ENCODE measurements around the gene MECP2.

The MECP2 gene

GRCh38 chrX:154040863-154041262 is 56.7 kb downstream of the MECP2 start:
- Histone ChIP-seq H3K27ac (ENCODE audit: low read length) (no peak overlapping the region), H3K36me3 (ENCODE audit: insufficient read depth, low read depth, low read length) (no peaks in the 10 kb centered on the region; the same call in 1 of the 2 replicates), H3K27me3 (ENCODE audit: insufficient read depth, low read length) (no peaks in the 10 kb centered on the region), H3K9ac (ENCODE audit: low read depth, low read length) (peak overlapping the region; percentile 41; the same call in 1 of the 2 replicates), H3K4me1 (ENCODE audit: insufficient read depth, low read length) (peaks cover 12% of the 10 kb centered on the region), H3K4me3 (ENCODE audit: low read length) (no peak overlapping the region), H3K9me3 (ENCODE audit: insufficient read depth, low read depth, low read length) (no peaks in the 10 kb centered on the region)

DNA sequence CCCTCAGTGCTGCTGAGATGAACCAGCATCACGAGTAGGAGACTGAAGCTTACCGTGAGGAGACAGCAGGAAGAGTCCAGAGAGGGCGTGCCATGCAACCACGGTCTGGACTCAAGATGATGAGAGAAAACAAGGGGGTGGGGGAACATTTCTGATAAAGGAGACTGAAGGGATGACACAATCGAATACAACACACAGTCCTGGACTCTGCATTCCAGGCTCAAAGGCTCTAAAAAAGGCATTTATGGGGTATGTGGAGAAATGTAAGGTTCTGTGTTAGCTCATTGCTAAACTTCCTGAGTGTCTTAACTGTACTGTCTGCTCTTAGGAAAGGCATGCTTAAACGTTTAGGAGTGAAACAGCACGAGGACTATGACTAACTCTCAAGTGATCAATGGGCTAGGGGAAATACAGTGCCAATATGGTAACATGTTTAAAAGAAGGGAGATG is 57.2 kb downstream of the MECP2 start:
- H3K4me1 ChIP-seq (ENCODE audit: insufficient read depth, low read length), result peaks cover 12% of the 10 kb centered on the region

GRCh38 chrX:154039577-154039976 is 57.9 kb downstream of the MECP2 start:
- H3K4me1 ChIP-seq (ENCODE audit: insufficient read depth, low read length), result peaks cover 16% of the 10 kb centered on the region
- H3K27ac ChIP-seq (ENCODE audit: low read length), result no peak overlapping the region
- H3K9me3 ChIP-seq (ENCODE audit: insufficient read depth, low read depth, low read length), result no peaks in the 10 kb centered on the region
- H3K4me3 ChIP-seq (ENCODE audit: low read length), result no peak overlapping the region
- H3K27me3 ChIP-seq (ENCODE audit: insufficient read depth, low read length), result no peaks in the 10 kb centered on the region
- H3K9ac ChIP-seq (ENCODE audit: low read depth, low read length), result no peak overlapping the region
- H3K36me3 ChIP-seq (ENCODE audit: insufficient read depth, low read depth, low read length), result no peaks in the 10 kb centered on the region; the same call in 1 of the 2 replicates

More for the DNA sequence above, 57.2 kb downstream of the MECP2 start:
- no peak overlapping the region for H3K9ac ChIP-seq (ENCODE audit: low read depth, low read length)
- H3K27ac ChIP-seq (ENCODE audit: low read length), result no peak overlapping the region
- no peaks in the 10 kb centered on the region for H3K27me3 ChIP-seq (ENCODE audit: insufficient read depth, low read length)
- no peaks in the 10 kb centered on the region; the same call in 1 of the 2 replicates for H3K36me3 ChIP-seq (ENCODE audit: insufficient read depth, low read depth, low read length)
- no peaks in the 10 kb centered on the region for H3K9me3 ChIP-seq (ENCODE audit: insufficient read depth, low read depth, low read length)
- no peak overlapping the region for H3K4me3 ChIP-seq (ENCODE audit: low read length)

DNA sequence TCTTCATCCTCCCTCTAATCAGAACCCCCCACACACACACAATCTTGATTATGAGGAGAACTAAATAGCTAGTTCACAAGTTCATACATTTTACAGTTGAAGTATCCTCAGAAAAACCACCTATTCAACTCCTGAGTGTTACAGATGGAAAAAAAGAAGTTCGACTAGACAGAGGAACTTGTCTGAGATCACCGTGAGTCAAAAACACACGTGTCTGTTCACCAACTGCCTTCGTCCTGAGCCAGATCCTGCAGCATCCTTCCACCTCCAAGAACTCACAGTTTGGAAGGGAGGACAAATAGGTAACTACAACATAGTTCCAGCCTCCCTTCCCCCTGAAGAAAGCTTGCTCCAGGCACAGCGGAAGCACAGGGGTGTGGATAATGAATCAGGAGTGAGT is 58.9 kb downstream of the MECP2 start:
- Histone ChIP-seq H3K4me1 (ENCODE audit: insufficient read depth, low read length) (peaks cover 16% of the 10 kb centered on the region), H3K27ac (ENCODE audit: low read length) (no peak overlapping the region), H3K9me3 (ENCODE audit: insufficient read depth, low read depth, low read length) (no peaks in the 10 kb centered on the region)

DNA sequence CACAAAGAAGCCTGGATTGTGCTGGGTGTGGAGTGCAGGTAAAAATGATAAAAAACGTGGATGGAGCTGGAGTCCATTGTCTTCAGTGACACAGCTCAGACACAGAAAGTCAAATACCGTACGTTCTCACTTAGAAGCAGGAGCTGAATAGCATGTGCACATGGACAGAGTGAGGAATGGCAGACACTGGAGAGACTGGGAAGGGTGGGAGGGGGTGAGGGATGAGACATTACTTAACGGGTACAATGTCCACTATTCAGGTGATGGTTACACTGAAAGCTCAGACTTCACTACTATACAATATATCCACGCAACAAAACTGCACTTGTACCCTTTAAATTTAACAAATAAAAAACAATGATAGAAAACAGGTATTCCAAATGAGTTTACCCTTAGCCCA is 59.8 kb downstream of the MECP2 start:
- H3K4me1 ChIP-seq (ENCODE audit: insufficient read depth, low read length), result peaks cover 23% of the 10 kb centered on the region
- H3K9ac ChIP-seq (ENCODE audit: low read depth, low read length), result no peak overlapping the region
- H3K36me3 ChIP-seq (ENCODE audit: insufficient read depth, low read depth, low read length), result no peaks in the 10 kb centered on the region; the same call in 1 of the 2 replicates
- H3K27ac ChIP-seq (ENCODE audit: low read length), result no peak overlapping the region
- H3K4me3 ChIP-seq (ENCODE audit: low read length), result no peak overlapping the region
- H3K9me3 ChIP-seq (ENCODE audit: insufficient read depth, low read depth, low read length), result no peaks in the 10 kb centered on the region
- no peaks in the 10 kb centered on the region for H3K27me3 ChIP-seq (ENCODE audit: insufficient read depth, low read length)

More for the DNA sequence above, 58.9 kb downstream of the MECP2 start:
- H3K4me3 ChIP-seq (ENCODE audit: low read length), result no peak overlapping the region
- no peaks in the 10 kb centered on the region; the same call in 1 of the 2 replicates for H3K36me3 ChIP-seq (ENCODE audit: insufficient read depth, low read depth, low read length)
- no peaks in the 10 kb centered on the region for H3K27me3 ChIP-seq (ENCODE audit: insufficient read depth, low read length)
- H3K9ac ChIP-seq (ENCODE audit: low read depth, low read length), result no peak overlapping the region

DNA sequence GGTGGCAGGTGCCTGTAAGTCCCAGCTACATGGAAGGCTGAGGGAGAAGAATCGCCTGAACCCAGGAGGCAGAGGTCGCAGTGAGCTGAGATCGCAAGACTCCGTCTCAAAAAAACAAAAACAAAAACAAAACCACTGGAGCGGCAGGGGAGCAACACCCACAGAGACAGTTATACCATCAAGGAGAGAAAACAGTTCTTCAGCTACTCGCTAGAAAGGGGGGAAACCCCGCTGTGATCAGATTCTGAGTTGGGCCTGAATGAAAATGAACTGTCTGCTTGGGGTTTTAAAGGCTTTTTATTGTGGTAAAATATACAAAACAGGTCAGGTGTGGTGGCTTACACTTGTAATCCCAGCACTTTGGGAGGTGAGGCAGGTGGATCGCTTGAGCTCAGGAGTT is 61.0 kb downstream of the MECP2 start:
- peaks cover 7% of the 10 kb centered on the region for H3K36me3 ChIP-seq (ENCODE audit: insufficient read depth, low read depth, low read length)
- H3K4me3 ChIP-seq (ENCODE audit: low read length), result no peak overlapping the region; the same call in 1 of the 2 replicates
- no peak overlapping the region for H3K9ac ChIP-seq (ENCODE audit: low read depth, low read length)
- H3K27me3 ChIP-seq (ENCODE audit: insufficient read depth, low read length), result no peaks in the 10 kb centered on the region
- peaks cover 15% of the 10 kb centered on the region for H3K4me1 ChIP-seq (ENCODE audit: insufficient read depth, low read length)
- H3K9me3 ChIP-seq (ENCODE audit: insufficient read depth, low read depth, low read length), result no peaks in the 10 kb centered on the region
- no peak overlapping the region for H3K27ac ChIP-seq (ENCODE audit: low read length)

GRCh38 chrX:154033848-154034247 is 63.7 kb downstream of the MECP2 start:
- H3K27ac ChIP-seq (ENCODE audit: low read length), result no peak overlapping the region
- H3K4me3 ChIP-seq (ENCODE audit: low read length), result no peak overlapping the region
- H3K9ac ChIP-seq (ENCODE audit: low read depth, low read length), result no peak overlapping the region
- peaks cover 11% of the 10 kb centered on the region; the same call in 1 of the 2 replicates for H3K4me1 ChIP-seq (ENCODE audit: insufficient read depth, low read length)
- H3K36me3 ChIP-seq (ENCODE audit: insufficient read depth, low read depth, low read length), result peaks cover 32% of the 10 kb centered on the region
- H3K27me3 ChIP-seq (ENCODE audit: insufficient read depth, low read length), result no peaks in the 10 kb centered on the region
- no peaks in the 10 kb centered on the region for H3K9me3 ChIP-seq (ENCODE audit: insufficient read depth, low read depth, low read length)

- Histone ChIP-seq H3K36me3 (ENCODE audit: insufficient read depth, low read depth, low read length) (peaks cover 44% of the 10 kb centered on the region), H3K27me3 (ENCODE audit: insufficient read depth, low read length) (no peaks in the 10 kb centered on the region), H3K4me3 (ENCODE audit: low read length) (no peak overlapping the region), H3K4me1 (ENCODE audit: insufficient read depth, low read length) (peaks cover 11% of the 10 kb centered on the region; the same call in 1 of the 2 replicates), H3K9me3 (ENCODE audit: insufficient read depth, low read depth, low read length) (no peaks in the 10 kb centered on the region), H3K9ac (ENCODE audit: low read depth, low read length) (peak overlapping the region; percentile 41; the same call in 1 of the 2 replicates), H3K27ac (ENCODE audit: low read length) (no peak overlapping the region)
These were observed 64.9 kb downstream of the MECP2 start for GRCh38 chrX:154032653-154033052.

DNA sequence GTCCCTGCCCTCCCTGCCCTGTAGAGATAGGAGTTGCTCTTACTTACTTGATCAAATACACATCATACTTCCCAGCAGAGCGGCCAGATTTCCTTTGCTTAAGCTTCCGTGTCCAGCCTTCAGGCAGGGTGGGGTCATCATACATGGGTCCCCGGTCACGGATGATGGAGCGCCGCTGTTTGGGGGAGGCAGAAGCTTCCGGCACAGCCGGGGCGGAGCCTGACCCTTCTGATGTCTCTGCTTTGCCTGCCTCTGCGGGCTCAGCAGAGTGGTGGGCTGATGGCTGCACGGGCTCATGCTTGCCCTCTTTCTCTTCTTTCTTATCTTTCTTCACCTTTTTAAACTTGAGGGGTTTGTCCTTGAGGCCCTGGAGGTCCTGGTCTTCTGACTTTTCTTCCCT is 65.4 kb downstream of the MECP2 start:
- Histone ChIP-seq H3K9me3 (ENCODE audit: insufficient read depth, low read depth, low read length) (no peaks in the 10 kb centered on the region), H3K9ac (ENCODE audit: low read depth, low read length) (no peak overlapping the region), H3K27me3 (ENCODE audit: insufficient read depth, low read length) (no peaks in the 10 kb centered on the region), H3K36me3 (ENCODE audit: insufficient read depth, low read depth, low read length) (peaks cover 46% of the 10 kb centered on the region), H3K27ac (ENCODE audit: low read length) (no peak overlapping the region), H3K4me3 (ENCODE audit: low read length) (no peak overlapping the region), H3K4me1 (ENCODE audit: insufficient read depth, low read length) (peaks cover 11% of the 10 kb centered on the region; the same call in 1 of the 2 replicates)

- Histone ChIP-seq H3K36me3 (ENCODE audit: insufficient read depth, low read depth, low read length) (peaks cover 46% of the 10 kb centered on the region), H3K9me3 (ENCODE audit: insufficient read depth, low read depth, low read length) (no peaks in the 10 kb centered on the region), H3K9ac (ENCODE audit: low read depth, low read length) (no peak overlapping the region), H3K4me1 (ENCODE audit: insufficient read depth, low read length) (peaks cover 11% of the 10 kb centered on the region; the same call in 1 of the 2 replicates), H3K4me3 (ENCODE audit: low read length) (no peak overlapping the region), H3K27me3 (ENCODE audit: insufficient read depth, low read length) (no peaks in the 10 kb centered on the region), H3K27ac (ENCODE audit: low read length) (no peak overlapping the region)
These were observed 66.7 kb downstream of the MECP2 start for GRCh38 chrX:154030715-154031305.

- no peaks in the 10 kb centered on the region for H3K27me3 ChIP-seq (ENCODE audit: insufficient read depth, low read length)
- no peak overlapping the region for H3K27ac ChIP-seq (ENCODE audit: low read length)
- H3K4me1 ChIP-seq (ENCODE audit: insufficient read depth, low read length), result peaks cover 11% of the 10 kb centered on the region; the same call in 1 of the 2 replicates
- no peak overlapping the region for H3K9ac ChIP-seq (ENCODE audit: low read depth, low read length)
- no peaks in the 10 kb centered on the region for H3K9me3 ChIP-seq (ENCODE audit: insufficient read depth, low read depth, low read length)
- H3K36me3 ChIP-seq (ENCODE audit: insufficient read depth, low read depth, low read length), result peaks cover 46% of the 10 kb centered on the region
- H3K4me3 ChIP-seq (ENCODE audit: low read length), result no peak overlapping the region
These were observed 67.3 kb downstream of the MECP2 start for GRCh38 chrX:154030266-154030665.

- no peaks in the 10 kb centered on the region for H3K27me3 ChIP-seq (ENCODE audit: insufficient read depth, low read length)
- H3K4me3 ChIP-seq (ENCODE audit: low read length), result no peak overlapping the region
- H3K36me3 ChIP-seq (ENCODE audit: insufficient read depth, low read depth, low read length), result peaks cover 46% of the 10 kb centered on the region
- no peak overlapping the region for H3K9ac ChIP-seq (ENCODE audit: low read depth, low read length)
- no peak overlapping the region for H3K27ac ChIP-seq (ENCODE audit: low read length)
- H3K4me1 ChIP-seq (ENCODE audit: insufficient read depth, low read length), result peaks cover 7% of the 10 kb centered on the region; the same call in 1 of the 2 replicates
- H3K9me3 ChIP-seq (ENCODE audit: insufficient read depth, low read depth, low read length), result no peaks in the 10 kb centered on the region
These were observed 68.1 kb downstream of the MECP2 start for GRCh38 chrX:154029439-154029838.

Data from iPS-20b (cell line).